Vagina (tissue), 2 donors: ENCODE measurements around the gene SUMO2. TPM values are rescaled to one million over a fixed set of nuclear protein-coding genes. Genes with fewer than 3 reads are reported as not detected.
"Not testable (repeated sequence)": the region's sequence is repeated elsewhere in the genome, so short reads cannot be mapped to it uniquely, and the experiment has no call there.

Source experiments
- DNase-seq, 2 donors: peaks; one replicate each; pipeline ENCODE4 v3.0.0-alpha.2; 2017; ENCODE audit errors: extremely low spot score in 2 of 2
- H3K27ac ChIP-seq: fragments of 200-600 bp; sonication (generic); one replicate; pipeline ENCODE4 v1.5.1; 2019
- H3K27me3 ChIP-seq: fragments of 200-600 bp; sonication (generic); one replicate; pipeline ENCODE4 v1.5.1; 2019
- H3K36me3 ChIP-seq, 2 donors: fragments of 200-600 bp; sonication (generic); one replicate each; pipeline ENCODE4 v1.5.1; 2017 to 2019
- H3K4me1 ChIP-seq: fragments of 200-600 bp; sonication (generic); one replicate; pipeline ENCODE4 v1.5.1; 2019
- H3K4me3 ChIP-seq, 2 donors: fragments of 200-600 bp; sonication (generic); 1 replicate in 1 of 2; 2 replicates in 1 of 2; pipeline ENCODE4 v1.5.1; 2016 to 2019
- H3K9me3 ChIP-seq: fragments of 200-600 bp; sonication (generic); one replicate; pipeline ENCODE4 v1.5.1; 2019
- POLR2A ChIP-seq, 2 donors: fragments of 450-650 bp; IDR thresholded peaks; one replicate each; pipeline ENCODE4 v1.6.1; 2017; ENCODE audit warnings: antibody characterized with exemption in 2 of 2, mild to moderate bottlenecking in 2 of 2, moderate library complexity in 2 of 2
- POLR2AphosphoS5 ChIP-seq, 2 donors: sonication (generic); formaldehyde crosslinking; IDR thresholded peaks; one replicate each; pipeline ENCODE4 v1.9.0; 2017; ENCODE audit warnings: antibody characterized with exemption in 2 of 2, mild to moderate bottlenecking in 2 of 2, low read depth in 1 of 2; ENCODE audit not compliant: insufficient read depth in 1 of 2
- intact Hi-C: fragments of 100-400 bp; cut with DNase I; formaldehyde crosslinking; loops from one replicate; pipeline ENCODE4 v1.15.1; 2023
- total RNA-seq: library from RNA; depleted of rRNA; stranded (reverse); fragments of >200 nt; gene quantifications from one replicate; pipeline ENCODE4 v1.2.3, GENCODE V29; 2016
- TF ChIP-seq, protein P1 (sequence below), 3 experiments: fragments of 450-650 bp in 2 of 3; fragments of 200-600 bp in 1 of 3; sonication (generic) in 1 of 3; IDR thresholded peaks; one replicate each; pipeline ENCODE4 v1.5.1; 2017 to 2019; ENCODE audit warnings: antibody characterized with exemption in 3 of 3, mild to moderate bottlenecking in 2 of 3, moderate library complexity in 2 of 3

The SUMO2 gene
- total RNA-seq, 1 donor from 2014 or later: 63.6 TPM

- Histone ChIP-seq H3K9me3 (no peaks in the 10 kb centered on the region), H3K27me3 (no peaks in the 10 kb centered on the region), H3K27ac (no peak overlapping the region), H3K4me3 (no peak overlapping the region), H3K4me1 (no peaks in the 10 kb centered on the region), H3K36me3 (peaks cover 0 to 41% of the 10 kb centered on the region in 2 donors)
- no peak for DNase-seq
- TF ChIP-seq, protein P1, sequence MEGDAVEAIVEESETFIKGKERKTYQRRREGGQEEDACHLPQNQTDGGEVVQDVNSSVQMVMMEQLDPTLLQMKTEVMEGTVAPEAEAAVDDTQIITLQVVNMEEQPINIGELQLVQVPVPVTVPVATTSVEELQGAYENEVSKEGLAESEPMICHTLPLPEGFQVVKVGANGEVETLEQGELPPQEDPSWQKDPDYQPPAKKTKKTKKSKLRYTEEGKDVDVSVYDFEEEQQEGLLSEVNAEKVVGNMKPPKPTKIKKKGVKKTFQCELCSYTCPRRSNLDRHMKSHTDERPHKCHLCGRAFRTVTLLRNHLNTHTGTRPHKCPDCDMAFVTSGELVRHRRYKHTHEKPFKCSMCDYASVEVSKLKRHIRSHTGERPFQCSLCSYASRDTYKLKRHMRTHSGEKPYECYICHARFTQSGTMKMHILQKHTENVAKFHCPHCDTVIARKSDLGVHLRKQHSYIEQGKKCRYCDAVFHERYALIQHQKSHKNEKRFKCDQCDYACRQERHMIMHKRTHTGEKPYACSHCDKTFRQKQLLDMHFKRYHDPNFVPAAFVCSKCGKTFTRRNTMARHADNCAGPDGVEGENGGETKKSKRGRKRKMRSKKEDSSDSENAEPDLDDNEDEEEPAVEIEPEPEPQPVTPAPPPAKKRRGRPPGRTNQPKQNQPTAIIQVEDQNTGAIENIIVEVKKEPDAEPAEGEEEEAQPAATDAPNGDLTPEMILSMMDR (IDR thresholded peaks at IDR 0.05): no peak
- TF ChIP-seq POLR2AphosphoS5 (IDR thresholded peaks at IDR 0.05; ENCODE audit: insufficient read depth in 1 of 2, low read depth in 1 of 2) (no peak), POLR2A (IDR thresholded peaks at IDR 0.05) (no peak)
- intact Hi-C loops: no loop called here
Observed at GRCh38 chr17:75142236-75142971, 40.4 kb downstream of the SUMO2 start.

- intact Hi-C loops: no loop called here
- H3K27ac ChIP-seq: no peak overlapping the region
Observed at GRCh38 chr17:75138519-75138918, 44.2 kb downstream of the SUMO2 start.

DNA sequence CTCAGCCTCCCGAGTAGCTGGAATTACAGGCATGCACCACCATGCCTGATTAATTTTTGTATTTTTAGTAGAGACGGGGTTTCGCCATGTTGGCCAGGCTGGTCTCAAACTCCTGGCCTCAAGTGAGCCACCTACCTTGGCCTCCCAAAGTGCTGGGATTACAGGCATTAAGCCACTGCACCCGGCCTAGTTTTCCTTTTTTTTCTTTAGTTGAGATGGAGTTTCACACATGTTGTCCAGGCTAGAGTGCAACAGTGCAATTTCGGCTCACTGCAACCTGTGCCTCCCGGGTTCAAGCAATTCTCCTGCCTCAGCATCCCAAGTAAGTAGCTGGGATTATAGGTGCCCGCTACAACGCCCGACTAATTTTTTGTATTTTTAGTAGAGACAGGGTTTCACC, 45.0 kb downstream of the SUMO2 start:
- not testable (repeated sequence) for H3K4me1 ChIP-seq

More at GRCh38 chr17:75138519-75138918, 44.2 kb downstream of the SUMO2 start:
- H3K4me3 ChIP-seq: no peak overlapping the region
- no peaks in the 10 kb centered on the region for H3K9me3 ChIP-seq
- H3K36me3 ChIP-seq: peaks cover 0 to 7% of the 10 kb centered on the region in 2 donors
- no peak for DNase-seq
- TF ChIP-seq POLR2A (IDR thresholded peaks at IDR 0.05) (no peak), POLR2AphosphoS5 (IDR thresholded peaks at IDR 0.05; ENCODE audit: insufficient read depth in 1 of 2, low read depth in 1 of 2) (no peak)
- TF ChIP-seq, protein P1 (IDR thresholded peaks at IDR 0.05): no peak
- H3K27me3 ChIP-seq: no peaks in the 10 kb centered on the region
- peaks cover 5% of the 10 kb centered on the region for H3K4me1 ChIP-seq

GRCh38 chr17:75135946-75136345, 46.8 kb downstream of the SUMO2 start:
- intact Hi-C loops: no loop called here
- Histone ChIP-seq H3K36me3 (peaks cover 0 to 6% of the 10 kb centered on the region in 2 donors), H3K27me3 (no peaks in the 10 kb centered on the region), H3K9me3 (no peaks in the 10 kb centered on the region), H3K4me3 (no peak overlapping the region), H3K27ac (no peak overlapping the region), H3K4me1 (peaks cover 5% of the 10 kb centered on the region)
- TF ChIP-seq, protein P1 (IDR thresholded peaks at IDR 0.05): no peak
- TF ChIP-seq POLR2A (IDR thresholded peaks at IDR 0.05): no peak
- no peak for TF ChIP-seq POLR2AphosphoS5 (IDR thresholded peaks at IDR 0.05; ENCODE audit: insufficient read depth in 1 of 2, low read depth in 1 of 2)
- DNase-seq: no peak

More for the DNA sequence above, 45.0 kb downstream of the SUMO2 start:
- H3K27me3 ChIP-seq, H3K4me3 ChIP-seq, H3K36me3 ChIP-seq, intact Hi-C loops, H3K27ac ChIP-seq, DNase-seq, H3K9me3 ChIP-seq: not testable (repeated sequence)

DNA sequence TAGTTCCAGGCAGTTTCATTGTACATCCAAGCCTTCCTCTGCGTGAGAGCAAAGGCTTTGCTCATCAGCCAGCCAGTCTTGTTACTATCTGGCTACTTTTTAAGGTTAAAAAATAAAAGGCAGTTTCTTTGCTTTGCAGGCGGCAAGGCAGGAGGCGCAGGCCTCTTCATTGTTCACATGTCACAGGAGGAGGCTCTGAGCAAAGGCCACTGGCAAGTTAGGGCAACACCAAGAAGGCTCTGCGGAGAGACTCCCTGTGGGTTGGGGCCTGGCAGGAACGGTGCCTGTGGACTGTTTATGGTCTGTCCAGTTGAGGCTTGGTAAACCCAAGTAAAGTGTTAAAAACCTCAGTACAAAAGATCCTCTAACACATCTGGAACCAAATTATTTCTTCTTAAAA, 47.3 kb downstream of the SUMO2 start:
- H3K27ac ChIP-seq: no peak overlapping the region
- H3K36me3 ChIP-seq: peaks cover 0 to 6% of the 10 kb centered on the region in 2 donors
- H3K4me1 ChIP-seq: peaks cover 10% of the 10 kb centered on the region

DNA sequence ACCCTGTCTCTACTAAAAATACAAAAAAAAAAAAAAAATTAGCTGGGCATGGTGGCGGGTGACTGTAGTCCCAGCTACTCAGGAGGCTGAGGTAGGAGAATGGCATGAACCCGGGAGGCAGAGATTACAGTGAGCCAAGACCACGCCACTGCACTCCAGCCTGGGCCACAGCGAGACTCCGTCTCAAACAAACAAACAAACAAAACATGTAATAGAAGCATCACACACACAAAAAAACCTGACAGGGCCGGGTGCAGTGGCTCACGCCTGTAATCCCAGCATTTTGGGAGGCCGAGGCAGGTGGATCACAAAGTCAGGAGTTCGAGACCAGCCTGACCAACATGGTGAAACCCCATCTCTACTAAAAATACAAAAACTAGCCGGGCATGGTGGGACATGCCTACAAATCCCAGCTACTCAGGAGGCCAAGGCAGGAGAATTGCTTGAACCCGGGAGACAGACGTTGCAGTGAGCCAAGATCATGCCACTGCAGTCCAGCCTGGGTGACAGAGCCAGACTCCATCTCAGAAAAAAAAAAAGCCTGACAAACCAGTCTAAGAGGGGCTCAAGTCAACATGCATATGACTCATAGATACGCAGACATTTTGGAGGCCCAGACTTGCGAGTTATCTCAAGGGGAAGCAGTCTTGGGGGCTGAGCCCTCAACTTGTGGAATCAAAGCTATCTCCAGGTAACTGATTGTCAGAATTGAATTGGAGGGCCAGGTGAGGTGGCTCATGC, 49.0 kb downstream of the SUMO2 start:
- DNase-seq, H3K9me3 ChIP-seq, intact Hi-C loops, H3K27ac ChIP-seq, H3K4me3 ChIP-seq, H3K27me3 ChIP-seq, H3K36me3 ChIP-seq: not testable (repeated sequence)
- H3K4me1 ChIP-seq: peaks cover 18% of the 10 kb centered on the region

More for the DNA sequence above, 47.3 kb downstream of the SUMO2 start:
- H3K9me3 ChIP-seq: no peaks in the 10 kb centered on the region
- no peak for TF ChIP-seq POLR2AphosphoS5 (IDR thresholded peaks at IDR 0.05; ENCODE audit: insufficient read depth in 1 of 2, low read depth in 1 of 2)
- TF ChIP-seq POLR2A (IDR thresholded peaks at IDR 0.05): no peak
- TF ChIP-seq, protein P1 (IDR thresholded peaks at IDR 0.05): no peak
- intact Hi-C loops: no loop called here
- no peaks in the 10 kb centered on the region for H3K27me3 ChIP-seq
- DNase-seq: no peak
- no peak overlapping the region for H3K4me3 ChIP-seq
